Measurements from ENCODE around the gene SBF1. TPM values are rescaled to one million over a fixed set of nuclear protein-coding genes. Genes with fewer than 3 reads are reported as not detected.

Gene SBF1
- total and polyA plus RNA-seq, 7 donors, result 42.1 to 98.0 (median 75.3) TPM

GRCh38 chr22:50518606-50519005 lies 43.8 kb upstream of the SBF1 start:
- DNase-seq, result no peak
- intact Hi-C loops (cut with DNase I), result no loop called here
- H3K9me3 ChIP-seq, result no peaks in the 10 kb centered on the region
- WGBS, 3 donors, result 91 to 93% (median 93%) methylated on average over 7 of the region's 7 CpGs
- no peak overlapping the region for H3K27ac ChIP-seq
- H3K4me1 ChIP-seq, result no peaks in the 10 kb centered on the region
- H3K36me3 ChIP-seq (ENCODE audit: insufficient read depth in 1 of 2, low read depth in 1 of 2), result peaks cover 8 to 79% of the 10 kb centered on the region in 2 donors
- ATAC-seq, result no peak
- H3K27me3 ChIP-seq (ENCODE audit: insufficient read depth in 3 of 3, low read length in 2 of 3), result no peaks in the 10 kb centered on the region
- no peak overlapping the region for H3K4me3 ChIP-seq
- no peak for TF ChIP-seq CTCF (IDR thresholded peaks at IDR 0.05)

GRCh38 chr22:50517495-50518260 lies 42.8 kb upstream of the SBF1 start:
- 86 to 90% (median 88%) methylated on average over 20 of the region's 20 CpGs for WGBS, 3 donors
- TF ChIP-seq CTCF (IDR thresholded peaks at IDR 0.05), result no peak
- no peaks in the 10 kb centered on the region for H3K9me3 ChIP-seq
- ATAC-seq (no peak), DNase-seq (no peak)
- H3K4me3 ChIP-seq, result no peak overlapping the region
- H3K27ac ChIP-seq, result no peak overlapping the region
- peaks cover 8 to 70% of the 10 kb centered on the region in 2 donors for H3K36me3 ChIP-seq (ENCODE audit: insufficient read depth in 1 of 2, low read depth in 1 of 2)
- H3K4me1 ChIP-seq, result no peaks in the 10 kb centered on the region
- no peaks in the 10 kb centered on the region for H3K27me3 ChIP-seq (ENCODE audit: insufficient read depth in 3 of 3, low read length in 2 of 3)
- intact Hi-C loops (cut with DNase I), result no loop called here

- DNase-seq (no peak), ATAC-seq (no peak)
- intact Hi-C loops (cut with DNase I), result no loop called here
Measured at GRCh38 chr22:50516891-50517290, 42.1 kb upstream of the SBF1 start.

GRCh38 chr22:50516068-50516467 lies 41.2 kb upstream of the SBF1 start:
- H3K27me3 ChIP-seq (ENCODE audit: insufficient read depth in 3 of 3, low read length in 2 of 3), result no peaks in the 10 kb centered on the region
- intact Hi-C loops (cut with DNase I), result no loop called here
- ATAC-seq (no peak), DNase-seq (no peak)
- H3K4me3 ChIP-seq, result no peak overlapping the region
- H3K9me3 ChIP-seq, result no peaks in the 10 kb centered on the region
- no peak overlapping the region for H3K27ac ChIP-seq
- peaks cover 8 to 60% of the 10 kb centered on the region in 2 donors for H3K36me3 ChIP-seq (ENCODE audit: insufficient read depth in 1 of 2, low read depth in 1 of 2)
- 90 to 93% (median 91%) methylated on average over 7 to 8 of the region's 8 CpGs for WGBS, 3 donors
- TF ChIP-seq CTCF (IDR thresholded peaks at IDR 0.05), result no peak
- no peaks in the 10 kb centered on the region for H3K4me1 ChIP-seq

More at GRCh38 chr22:50516891-50517290, 42.1 kb upstream of the SBF1 start:
- H3K4me1 ChIP-seq, result no peaks in the 10 kb centered on the region
- no peaks in the 10 kb centered on the region for H3K9me3 ChIP-seq
- 81 to 85% (median 81%) methylated on average over 16 of the region's 16 CpGs for WGBS, 3 donors
- no peak overlapping the region for H3K27ac ChIP-seq
- TF ChIP-seq CTCF (IDR thresholded peaks at IDR 0.05), result no peak
- H3K4me3 ChIP-seq, result no peak overlapping the region
- no peaks in the 10 kb centered on the region for H3K27me3 ChIP-seq (ENCODE audit: insufficient read depth in 3 of 3, low read length in 2 of 3)
- peaks cover 8 to 62% of the 10 kb centered on the region in 2 donors for H3K36me3 ChIP-seq (ENCODE audit: insufficient read depth in 1 of 2, low read depth in 1 of 2)
